ENCODE measurements around the gene CNGB1.

CNGB1 gene

DNA sequence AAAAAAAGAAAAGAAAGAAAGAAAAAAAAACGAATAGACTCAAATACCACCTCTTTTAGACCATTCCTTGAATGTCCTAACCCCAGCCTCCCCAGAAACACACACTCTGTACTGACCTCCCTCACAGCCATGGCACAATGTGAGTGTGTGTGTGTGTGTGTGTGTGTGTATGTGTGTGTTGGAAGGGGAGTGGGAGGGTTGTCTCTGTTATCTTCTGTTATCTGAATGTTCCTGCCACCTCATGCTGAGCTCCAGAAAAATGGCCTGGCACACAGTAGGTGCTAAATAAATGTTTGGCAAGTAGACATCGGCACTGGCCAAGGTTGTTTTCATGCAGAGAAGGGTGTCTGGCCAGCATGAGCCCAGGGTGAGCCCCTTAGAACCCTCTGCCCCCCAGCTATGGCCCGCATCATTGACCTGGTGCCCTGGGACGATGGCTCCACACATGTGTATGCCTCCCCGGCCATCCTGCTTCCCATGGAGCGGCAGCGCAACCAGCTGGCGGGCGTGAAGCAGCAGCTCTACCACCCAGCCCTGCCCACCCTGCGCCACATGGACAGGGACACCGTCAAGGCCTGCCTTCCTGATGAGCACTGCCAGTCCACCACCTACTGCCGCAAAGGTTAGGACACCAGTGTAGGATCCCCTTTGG lies 6.6 kb upstream of the CNGB1 start:
- no peak for DNase-seq (ENCODE audit: low read depth in 4 of 4, low spot score in 1 of 4)

DNA sequence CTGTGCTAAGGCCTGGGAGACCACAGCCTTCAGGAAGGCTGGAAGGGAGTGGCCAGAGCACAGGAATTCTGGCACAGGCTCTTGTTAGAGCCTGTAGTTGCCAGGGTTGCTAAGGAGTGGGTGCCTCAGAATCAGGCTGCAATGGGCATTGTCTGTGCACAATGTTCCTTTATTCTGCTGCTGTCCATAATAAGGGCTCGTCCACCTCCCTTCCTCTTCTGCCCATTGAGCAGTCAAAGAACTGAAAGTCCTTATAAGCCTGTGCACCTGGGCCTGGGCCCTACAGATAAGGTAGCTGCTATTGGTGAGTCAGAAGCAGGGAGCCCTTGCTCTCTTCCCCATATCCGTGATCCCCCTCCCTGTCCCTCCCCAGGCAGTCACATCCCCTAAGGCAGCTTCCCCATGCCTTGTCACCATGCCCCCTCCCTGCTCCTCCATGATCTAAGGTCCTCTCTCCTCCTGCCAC lies 5.4 kb upstream of the CNGB1 start:
- DNase-seq (ENCODE audit: low read depth in 4 of 4, low spot score in 1 of 4), result no peak

DNA sequence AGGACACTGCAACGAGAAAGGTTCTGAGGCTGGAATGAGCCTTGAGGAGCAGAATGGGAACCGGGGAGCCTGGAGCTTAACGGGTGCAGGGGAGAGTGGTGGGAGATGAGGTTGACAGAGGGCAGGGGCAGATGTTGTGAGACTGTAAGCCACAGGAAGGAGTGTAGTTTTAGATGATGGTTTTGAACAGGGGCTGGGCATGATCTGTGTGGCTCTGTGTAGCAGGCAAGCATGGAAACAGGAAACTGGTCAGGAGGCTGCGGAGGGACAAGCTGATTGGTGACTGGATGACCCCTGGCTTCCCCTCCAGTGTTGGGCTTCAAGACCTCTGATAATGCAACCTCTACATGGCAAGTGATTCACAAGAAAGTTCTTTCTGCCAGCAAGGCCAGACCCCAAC lies 1.4 kb upstream of the CNGB1 start:
- no peak for DNase-seq (ENCODE audit: low read depth in 4 of 4, low spot score in 1 of 4)

DNA sequence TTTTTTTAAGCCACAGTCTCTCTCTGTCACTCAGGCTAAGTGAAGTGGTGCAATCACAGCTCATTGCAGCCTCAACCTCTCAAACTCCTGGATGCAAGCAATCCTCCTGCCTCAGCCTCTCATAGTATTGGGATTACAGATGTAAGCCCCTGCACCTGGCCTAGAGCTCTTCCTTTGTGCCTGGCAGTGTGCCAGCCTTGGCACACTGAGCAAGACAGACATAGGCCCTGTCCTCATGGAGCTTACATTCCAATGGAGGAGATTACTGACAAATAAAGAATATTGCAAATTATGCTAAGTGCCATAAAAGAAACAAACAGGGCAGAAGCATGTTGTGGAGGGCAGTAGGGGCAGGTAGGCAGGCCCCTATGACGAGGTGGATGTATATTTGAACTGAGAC lies 920 bp upstream of the CNGB1 start:
- DNase-seq (ENCODE audit: low read depth in 4 of 4, low spot score in 1 of 4), result no peak

DNA sequence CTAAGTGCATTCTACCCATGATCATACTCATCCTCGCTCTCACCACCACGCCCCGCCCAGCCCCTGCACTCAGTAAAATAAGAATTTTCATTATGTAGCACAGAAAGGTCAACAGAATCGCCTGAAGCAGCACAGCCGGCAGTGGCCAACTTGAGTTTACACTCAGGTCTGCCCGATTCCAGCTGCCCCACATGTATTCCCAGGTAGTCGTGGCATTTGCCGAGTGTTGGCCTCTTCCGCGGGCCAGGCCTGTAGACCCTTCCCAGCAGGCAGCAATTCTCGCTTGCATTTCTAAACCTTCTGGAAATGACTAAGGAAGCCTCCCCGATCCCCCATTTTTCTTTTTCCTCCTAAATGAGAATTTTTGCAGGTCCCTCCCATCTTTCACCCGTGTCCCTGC lies 609 bp downstream of the CNGB1 start:
- DNase-seq (ENCODE audit: low read depth in 4 of 4, low spot score in 1 of 4), result no peak

DNA sequence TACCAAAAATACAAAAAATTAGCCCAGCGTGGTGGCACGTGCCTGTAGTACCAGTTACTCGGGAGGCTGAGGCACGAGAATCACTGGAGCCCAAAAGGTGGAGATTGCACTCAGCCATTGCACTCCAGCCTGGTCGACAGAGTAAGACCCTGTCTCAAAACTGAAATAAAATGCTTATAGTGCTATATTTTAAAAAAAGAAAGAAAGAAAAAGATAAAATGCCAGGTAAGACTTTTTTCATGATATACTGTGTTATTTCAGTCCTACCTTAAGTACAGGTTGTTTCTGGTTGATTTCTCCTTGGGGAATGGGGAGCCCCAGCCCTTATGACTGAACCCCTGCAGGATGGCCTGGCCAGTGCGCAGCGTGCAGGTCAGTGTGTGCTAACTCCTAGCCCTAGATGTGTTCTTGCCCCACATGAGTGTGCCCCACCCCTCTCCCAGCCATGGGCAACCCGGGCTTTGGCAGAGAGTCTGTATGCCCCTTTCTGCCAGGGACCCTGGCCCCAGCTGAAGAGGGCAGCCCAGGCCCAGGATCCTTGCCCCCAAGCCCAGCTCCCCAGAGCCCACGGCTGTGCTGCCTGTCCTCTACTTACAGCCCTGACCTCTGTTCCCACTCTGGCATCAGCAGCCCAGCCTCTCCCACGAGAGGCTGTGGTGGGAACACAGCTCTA lies 1.3 kb downstream of the CNGB1 start:
- DNase-seq (ENCODE audit: low read depth in 4 of 4, low spot score in 1 of 4), result no peak

DNA sequence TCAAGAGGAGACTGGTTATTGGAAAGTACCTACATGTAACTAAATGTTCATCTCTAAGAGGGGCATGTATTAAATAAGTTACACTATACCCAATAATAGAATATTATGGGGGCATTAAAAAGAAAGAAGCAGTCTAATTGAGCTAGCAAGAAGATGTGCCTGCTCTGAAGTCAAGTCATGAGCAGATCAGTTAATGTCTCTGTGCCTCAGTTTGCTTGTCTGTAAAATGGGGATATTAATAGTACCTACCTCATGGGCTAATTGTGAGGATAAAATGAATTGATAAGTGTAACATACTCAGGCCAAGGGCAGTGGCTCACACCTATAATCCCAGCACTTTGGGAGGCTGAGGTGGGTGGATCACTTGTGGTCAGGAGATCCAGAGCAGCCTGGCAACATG lies 3.0 kb downstream of the CNGB1 start:
- DNase-seq (ENCODE audit: low read depth in 4 of 4, low spot score in 1 of 4), result no peak

DNA sequence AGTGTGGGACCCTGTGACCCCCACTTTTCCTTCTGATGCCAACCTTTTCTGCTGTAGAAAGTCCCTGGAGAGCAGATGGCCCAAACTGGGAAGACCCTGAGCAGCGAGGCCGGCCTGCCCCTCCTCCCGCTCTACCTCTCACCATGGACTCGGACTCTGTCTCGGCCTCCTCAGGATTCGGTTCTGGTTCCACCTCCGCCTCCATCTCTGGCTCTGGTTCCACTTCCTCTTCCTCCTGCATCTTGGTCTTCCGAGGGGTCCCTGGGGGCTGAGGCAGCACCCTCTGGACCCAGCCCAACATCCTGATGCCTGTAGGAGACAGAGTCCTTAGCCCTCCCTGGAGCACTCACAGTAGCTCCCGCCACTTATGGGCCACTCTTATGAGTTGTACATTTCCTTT lies 3.9 kb downstream of the CNGB1 start:
- DNase-seq (ENCODE audit: low read depth in 4 of 4, low spot score in 1 of 4), result no peak

DNA sequence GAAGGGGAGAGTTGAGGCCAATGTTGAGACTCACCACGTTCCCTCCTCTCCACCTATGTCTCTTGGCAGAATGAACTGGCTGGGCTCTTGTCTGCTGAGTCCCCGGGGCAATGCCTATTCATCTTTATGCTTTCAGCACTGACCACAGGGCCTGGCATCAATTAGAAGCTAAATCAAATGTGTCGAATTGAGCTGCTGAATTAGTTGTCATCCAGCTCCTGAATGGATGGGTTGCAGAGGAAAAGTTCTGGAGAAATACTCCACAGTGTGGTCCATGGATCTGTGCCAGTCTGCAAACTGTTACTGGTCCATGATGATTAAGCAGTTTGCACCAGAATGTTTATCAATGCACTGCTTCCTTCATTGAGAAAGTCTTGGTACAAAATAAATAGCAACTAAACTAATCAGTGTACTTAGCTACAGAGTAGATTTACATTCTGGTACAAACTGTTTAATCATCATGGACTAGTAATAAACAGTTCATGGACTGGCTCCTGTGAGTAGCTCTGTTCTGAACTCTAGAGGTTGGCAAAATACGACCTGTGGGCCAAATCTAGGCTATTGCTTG lies 4.6 kb downstream of the CNGB1 start:
- DNase-seq (ENCODE audit: low read depth in 4 of 4, low spot score in 1 of 4), result no peak

DNA sequence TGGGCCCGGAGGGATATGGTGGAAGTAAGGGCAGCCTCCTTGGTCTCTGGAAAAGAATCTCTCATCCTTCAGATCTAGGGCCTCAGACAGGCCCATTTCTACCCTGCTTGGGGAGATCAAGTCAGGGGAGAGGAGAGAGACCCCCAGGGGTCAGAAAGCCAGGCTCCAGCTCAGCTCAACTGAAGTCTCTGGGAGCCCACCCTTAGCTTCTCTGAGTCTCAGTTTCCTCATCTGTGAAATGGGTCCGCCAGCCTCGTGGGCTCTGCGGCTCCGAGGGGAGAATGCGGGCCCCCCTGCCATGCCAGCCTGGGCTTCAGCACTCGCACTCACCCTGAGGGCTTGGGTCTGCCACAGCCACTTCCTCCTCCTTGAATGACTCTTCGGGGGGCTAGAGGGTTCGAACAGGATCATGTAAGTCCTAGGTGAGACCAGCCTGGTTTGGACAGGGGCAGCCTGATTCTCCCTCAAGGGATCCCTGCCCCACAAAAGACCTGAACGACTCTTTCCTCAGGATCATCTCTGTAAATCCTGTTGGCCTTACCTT lies 6.7 kb downstream of the CNGB1 start:
- DNase-seq (ENCODE audit: low read depth in 4 of 4, low spot score in 1 of 4), result no peak

DNA sequence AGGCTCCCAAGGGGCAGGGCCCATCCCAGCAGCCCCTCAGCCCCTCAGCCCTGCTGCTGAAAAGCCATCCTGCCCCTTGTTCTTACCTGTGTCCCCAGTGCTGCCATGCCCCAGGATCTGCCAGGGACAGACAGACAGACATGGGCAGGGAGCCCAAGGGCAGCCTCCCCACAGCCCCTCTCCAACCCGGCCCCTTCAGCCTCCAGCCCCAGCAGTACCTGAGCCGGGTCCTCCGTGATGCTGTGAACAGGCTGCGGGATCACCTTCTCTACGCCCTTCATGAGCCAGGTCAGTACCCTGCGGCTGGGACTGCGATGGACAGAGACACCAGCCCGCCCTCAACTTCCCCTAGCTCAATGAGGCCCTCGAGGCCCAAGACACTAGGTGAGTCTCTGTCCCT lies 8.2 kb downstream of the CNGB1 start:
- no peak for DNase-seq (ENCODE audit: low read depth in 4 of 4, low spot score in 1 of 4)

DNA sequence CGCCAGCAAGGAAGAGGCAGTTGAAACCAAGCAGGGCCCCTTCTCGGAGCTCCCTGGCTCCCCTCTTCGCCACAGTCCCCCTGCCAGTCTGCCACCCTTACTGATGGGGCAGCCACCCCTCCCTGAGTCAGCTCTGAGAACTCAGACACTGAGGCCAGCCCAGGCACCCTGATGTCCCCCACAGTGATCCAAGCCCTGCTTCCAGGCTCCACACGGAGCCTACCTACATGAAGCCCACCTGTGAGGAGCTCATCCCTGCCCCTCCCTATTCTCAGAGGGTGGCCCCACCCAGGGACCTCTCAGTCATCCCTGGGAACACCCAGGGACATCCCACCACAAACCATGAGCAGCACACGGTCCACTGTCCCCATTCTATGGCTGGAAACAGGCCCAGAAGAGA lies 8.9 kb downstream of the CNGB1 start:
- DNase-seq (ENCODE audit: low read depth in 4 of 4, low spot score in 1 of 4), result no peak

DNA sequence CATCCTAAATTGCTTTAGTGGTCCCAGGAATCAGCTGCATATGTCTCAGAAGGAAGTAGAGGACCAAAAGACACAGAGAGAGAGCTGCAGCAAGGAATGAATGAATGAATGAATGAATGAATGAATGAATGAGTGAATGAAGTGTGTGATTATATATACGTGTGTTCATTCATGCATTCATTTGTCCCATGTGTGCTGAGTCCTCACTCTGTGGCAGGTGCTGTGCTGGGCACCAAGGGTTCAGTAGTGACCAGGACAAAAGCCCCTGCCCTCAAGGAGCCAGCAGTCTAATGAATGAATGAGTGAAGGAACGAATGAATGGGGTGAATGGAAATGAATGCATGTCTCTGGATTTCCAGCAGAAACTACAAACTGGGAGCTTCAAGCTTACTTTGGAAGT lies 9.4 kb downstream of the CNGB1 start:
- no peak for DNase-seq (ENCODE audit: low read depth in 4 of 4, low spot score in 1 of 4)

DNA sequence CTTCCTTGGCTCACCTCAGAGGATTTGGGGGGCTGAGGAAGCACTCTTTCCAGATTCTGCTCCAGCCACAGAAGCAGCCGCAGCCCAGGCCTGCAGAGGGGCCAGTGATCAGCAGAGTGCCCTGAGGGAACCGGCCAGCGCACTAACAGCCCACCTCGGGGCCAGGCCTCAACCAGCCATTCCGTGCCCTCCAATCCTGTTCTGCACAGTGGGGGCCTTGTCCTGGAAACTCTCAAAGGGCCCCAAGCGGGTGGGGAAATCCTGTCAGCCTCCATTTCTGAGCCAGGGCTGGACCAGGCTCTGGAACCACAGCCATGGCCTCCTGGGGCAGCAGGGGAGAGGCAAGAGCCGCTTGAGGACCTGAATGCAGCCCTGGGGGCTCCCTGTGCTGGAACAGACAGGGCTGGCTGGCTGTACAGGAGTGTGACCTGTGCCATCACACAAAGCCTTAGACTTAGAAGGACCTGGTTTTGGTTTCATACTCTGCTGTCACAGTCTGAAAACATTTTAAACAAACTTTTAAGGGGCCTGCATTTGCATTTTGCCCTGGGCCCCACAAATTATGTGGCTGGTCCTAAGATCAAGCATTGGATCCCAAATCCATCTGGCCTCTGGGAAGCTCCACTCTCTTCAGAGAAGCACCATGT lies 10.0 kb downstream of the CNGB1 start:
- no peak for DNase-seq (ENCODE audit: low read depth in 4 of 4, low spot score in 1 of 4)

DNA sequence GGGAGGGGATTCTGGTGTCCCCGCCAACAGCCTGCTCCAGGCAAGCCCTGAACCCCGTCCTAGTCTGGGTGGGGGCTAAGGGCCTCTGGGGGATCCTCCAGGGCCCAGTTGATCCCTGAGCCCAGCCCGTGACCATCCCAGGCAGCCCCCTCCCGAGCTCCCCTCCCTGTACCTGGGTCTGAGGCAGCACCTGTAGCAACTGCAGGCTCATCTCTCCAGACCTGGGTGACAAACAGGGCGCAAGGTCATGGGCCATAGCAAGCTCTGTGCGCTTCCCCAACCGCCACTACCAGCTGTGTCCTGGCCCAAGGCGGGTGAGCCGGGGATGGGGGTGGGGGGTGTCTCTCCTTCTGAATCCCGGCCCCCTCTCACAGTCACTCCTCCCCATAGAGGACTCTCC lies 10.6 kb downstream of the CNGB1 start:
- DNase-seq (ENCODE audit: low read depth in 4 of 4, low spot score in 1 of 4), result no peak

DNA sequence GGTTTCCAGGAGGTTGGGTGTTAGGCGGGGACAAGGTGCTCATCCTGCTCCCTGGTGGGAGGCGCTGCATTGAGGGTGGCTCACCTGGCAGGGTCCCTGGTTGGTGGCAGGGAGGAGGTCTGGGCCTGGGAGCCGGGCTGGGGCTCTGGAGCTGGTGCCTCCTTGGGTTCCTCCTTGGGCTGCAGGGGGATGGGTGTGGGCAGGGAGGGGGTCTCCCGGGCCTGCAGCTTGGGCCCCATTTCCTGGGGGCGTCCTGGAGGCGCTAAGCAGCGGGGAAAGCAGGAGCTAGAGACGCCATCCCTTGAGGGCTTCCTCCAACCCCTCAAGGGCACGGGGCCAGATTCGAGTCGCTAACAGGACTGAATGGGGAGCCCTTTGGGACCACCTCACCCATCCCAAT lies 11.1 kb downstream of the CNGB1 start:
- no peak for DNase-seq (ENCODE audit: low read depth in 4 of 4, low spot score in 1 of 4)

DNA sequence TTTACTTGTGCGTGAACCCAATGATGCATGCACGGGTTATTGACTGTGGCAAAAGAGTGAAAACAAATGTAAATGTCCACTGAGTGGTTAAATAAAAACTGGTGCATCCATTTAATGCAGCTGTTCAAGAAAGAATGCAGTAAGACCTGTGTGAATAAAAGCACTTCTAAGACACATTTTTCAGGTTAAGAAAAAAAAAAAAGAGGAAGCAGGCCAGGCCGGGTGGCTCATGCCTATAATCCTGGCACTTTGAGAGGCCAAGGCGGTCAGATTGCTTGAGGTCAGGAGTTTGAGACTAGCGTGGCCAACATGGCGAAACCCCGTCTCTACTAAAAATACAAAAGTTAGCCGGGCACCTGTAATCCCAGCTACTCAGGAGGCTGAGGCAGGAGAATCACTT lies 11.8 kb downstream of the CNGB1 start:
- DNase-seq (ENCODE audit: low read depth in 4 of 4, low spot score in 1 of 4), result no peak

DNA sequence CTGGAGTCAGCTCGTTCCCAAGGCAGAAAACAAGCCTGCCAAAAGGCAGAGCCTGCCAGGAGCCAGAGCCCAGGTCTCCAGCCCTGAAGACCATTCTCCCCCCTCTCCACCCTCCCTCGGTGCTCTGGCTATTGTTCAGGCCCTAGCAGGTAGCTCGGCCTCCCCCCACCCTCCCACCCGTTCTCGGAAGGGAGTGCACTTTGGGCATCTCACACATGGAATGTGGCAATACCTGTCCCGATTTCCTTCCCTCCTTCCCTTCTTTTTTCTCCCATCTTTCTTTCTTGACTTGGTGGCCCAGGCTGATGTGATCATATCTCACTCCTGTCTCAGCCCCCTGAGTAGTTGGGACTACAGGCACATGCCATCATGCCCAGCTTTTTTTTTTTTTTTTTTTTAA lies 12.4 kb downstream of the CNGB1 start:
- DNase-seq (ENCODE audit: low read depth in 4 of 4, low spot score in 1 of 4), result no peak

DNA sequence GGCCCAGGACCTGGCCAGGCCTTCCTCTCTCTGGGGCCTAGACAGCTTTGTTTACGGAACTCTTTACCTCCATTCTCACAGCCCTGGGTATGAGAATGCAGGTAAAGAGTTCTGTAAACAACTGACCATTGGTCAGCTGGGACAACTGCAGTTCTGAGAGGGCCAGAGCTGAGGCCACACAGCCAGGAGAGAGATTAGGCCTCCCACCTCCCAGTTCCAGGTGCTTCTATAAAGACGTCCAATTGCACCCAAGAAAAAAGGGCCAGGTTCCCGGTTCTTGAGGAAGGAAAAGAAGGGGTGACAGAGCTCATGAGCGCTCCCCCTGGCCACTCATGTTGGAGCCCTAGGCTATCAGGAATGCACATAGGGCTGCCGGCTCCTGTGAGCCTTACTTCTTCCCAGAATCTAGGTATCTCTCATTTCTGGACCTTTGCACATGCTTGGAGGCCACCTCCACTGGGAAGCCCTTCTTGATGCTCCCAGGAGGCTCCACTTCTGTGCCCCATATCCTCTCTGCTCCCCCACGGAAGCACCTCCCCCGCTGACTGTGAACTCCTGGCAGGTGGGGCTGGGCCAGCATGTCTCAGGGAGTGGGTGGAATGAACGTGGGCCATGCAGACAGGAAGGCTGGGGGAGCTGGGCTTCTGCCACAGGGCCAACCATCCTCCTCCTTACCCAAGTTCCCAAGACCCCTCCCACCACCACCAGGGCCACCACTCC lies 13.1 kb downstream of the CNGB1 start:
- no peak for DNase-seq (ENCODE audit: low read depth in 4 of 4, low spot score in 1 of 4)

DNA sequence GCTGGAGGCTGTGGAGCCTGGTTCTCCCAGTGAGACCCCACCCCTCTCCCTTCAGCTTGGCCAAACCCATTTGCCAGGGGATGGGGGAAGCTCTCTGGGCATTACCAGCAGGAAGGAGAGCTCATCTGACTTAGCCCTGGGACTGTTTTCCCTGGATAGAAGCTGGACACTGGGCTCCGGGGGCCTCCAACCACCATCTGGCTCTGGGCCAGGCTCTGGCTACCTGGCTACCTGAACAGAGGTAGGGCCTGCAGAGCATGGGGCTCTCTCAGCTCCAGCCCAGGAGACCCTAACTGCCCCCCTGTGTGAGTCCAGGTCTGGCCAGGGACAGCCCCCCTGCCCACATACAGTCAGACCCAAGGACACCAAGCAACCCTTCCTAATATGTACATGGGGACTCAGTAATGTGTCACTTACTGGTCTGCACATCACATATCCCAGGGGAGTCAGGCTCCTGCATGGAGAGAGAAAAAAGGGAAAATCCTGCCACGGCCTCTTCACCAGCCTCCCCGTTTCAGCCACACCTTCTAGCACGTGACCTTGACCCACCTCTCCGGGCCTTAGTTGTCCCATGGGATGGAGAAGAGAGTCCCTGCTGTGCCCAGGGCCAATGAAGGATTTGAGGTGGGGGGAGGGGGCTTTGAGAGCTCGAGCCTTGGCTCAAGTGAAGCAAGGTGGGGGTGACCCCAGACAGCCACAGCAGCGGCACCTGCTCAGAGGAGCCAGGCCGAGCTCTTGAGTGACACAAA lies 13.8 kb downstream of the CNGB1 start:
- no peak for DNase-seq (ENCODE audit: low read depth in 4 of 4, low spot score in 1 of 4)
